Stimulated activated CD4-positive, alpha-beta T cell treated with anti-CD3 and anti-CD28 coated beads, Interleukin-2, amount 100 ng/mL, for 48 hours (primary cell): Measurements from ENCODE around the gene UBE2E3.
"Not testable (repeated sequence)": the region's sequence is repeated elsewhere in the genome, so short reads cannot be mapped to it uniquely, and the experiment has no call there.

Source experiments
- DNase-seq, 2 donors: peaks; one replicate each; pipeline ENCODE4 v3.0.0-alpha.2; 2020

Gene UBE2E3

DNA sequence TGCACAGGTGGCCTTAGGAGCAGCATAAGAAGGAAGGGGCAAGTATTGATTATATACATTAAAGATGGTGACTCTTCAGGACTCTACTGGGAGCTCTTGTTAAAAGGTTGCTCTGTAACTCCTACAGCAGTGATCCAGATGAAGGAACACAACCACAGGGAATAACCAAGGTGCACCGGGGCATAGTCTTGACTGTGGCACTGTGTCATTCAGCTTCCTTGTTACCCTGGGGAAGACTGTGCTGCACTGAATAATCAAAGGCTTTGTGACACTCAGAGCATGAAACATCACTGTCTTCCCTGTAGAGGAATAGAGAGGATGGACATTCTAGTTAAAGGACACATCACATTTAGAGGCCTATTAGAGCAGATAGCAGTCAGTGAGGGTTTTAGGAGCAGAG, 105.3 kb downstream of the UBE2E3 start:
- no peak for DNase-seq

DNA sequence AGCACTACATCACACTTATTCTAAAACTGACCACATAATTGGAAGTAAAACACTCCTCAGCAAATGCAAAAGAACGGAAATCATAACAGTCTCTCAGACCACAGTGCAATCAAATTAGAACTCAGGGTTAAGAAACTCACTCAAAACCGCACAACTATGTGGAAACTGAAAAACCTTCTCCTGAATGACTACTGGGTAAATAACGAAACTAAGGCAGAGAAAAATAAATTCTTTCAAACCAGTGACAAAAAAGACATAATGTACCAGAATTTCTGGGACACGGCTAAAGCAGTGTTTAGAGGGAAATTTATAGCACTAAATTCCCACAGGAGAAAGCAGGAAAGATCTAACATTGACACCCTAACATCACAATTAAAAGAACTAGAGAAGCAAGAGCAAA, 111.5 kb downstream of the UBE2E3 start:
- not testable (repeated sequence) for DNase-seq

DNA sequence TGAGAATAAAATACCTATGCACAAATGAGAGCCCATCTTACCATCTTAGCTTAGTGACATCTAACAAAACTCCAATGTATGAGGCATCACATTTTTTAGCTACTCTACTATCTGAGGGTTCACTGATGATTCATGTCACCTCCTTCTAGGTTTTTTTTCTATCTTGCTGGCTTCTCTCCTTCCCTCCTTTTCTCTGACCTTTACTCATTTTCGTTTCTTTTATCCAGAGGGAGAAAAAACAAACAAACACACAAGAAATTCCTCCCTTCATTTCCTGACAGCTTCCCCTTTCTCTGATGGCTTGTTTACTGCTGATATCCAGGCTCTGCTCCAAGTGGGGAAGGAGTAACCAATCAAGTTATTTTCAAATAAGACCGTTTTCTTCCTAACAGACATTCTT, 115.1 kb downstream of the UBE2E3 start:
- no peak for DNase-seq

DNA sequence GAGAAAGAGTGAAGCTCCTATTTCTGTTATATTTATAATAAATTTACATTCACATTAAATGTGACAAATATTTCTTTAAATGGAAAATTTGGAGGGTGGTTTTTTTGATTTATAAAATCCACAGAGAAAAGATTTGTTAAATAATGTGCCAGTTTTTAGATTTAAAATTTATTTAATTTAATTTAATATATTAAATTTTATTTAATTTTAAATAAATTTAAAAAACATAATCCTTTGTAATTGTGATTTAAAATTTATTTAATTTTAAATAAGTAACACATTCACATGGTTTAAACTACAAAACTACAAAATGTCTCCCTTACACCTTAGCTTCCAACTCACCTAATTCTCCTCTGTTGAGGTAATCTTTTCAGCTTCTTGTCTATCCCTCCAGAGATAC, 123.3 kb downstream of the UBE2E3 start:
- no peak for DNase-seq

DNA sequence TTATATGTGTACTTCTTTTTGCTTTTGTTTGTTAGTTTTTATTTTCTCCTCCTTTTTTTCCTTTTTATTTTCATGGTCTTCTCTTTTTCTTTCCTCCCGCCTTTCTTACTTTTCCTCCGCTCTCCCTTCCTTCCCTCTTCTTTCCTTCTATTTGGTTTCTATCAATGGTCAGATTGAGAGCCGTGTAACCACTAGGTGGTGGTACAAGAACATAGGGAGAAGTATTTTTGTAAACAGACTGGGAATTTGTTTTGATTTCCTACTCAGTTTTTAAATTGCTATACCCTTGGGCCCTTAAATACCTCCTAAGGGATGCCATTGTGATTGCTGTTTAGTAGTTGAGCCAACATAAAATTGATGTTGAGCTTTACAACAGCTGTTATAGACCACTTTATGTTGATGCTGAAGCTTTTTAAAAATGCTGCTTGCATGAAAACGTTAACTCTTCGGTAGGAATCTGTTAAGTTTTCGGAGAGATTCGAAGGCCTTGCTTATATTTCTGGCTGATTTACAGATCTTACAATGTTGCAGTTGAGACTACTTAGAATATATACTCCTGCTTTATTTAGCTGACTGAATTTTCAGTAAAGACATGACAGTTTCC, 124.2 kb downstream of the UBE2E3 start:
- no peak for DNase-seq

DNA sequence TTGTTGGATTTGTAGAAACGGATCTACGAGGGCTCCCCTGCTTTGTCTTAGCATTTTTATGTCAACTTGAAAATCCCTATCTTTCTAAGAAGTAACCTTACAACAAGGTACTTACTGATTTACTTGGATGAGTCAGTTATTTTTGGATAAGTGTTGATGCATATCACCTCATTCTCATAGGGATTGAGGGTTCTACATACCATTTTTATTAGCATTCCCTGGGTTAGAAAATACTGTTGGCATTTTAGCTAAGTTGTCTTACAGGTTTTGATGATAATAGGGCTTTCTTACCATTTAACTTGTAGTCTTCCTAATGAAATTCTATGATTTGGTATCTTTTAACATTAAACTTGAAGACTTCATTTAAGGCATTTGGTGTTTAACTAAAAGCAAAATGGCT, 125.2 kb downstream of the UBE2E3 start:
- no peak for DNase-seq

DNA sequence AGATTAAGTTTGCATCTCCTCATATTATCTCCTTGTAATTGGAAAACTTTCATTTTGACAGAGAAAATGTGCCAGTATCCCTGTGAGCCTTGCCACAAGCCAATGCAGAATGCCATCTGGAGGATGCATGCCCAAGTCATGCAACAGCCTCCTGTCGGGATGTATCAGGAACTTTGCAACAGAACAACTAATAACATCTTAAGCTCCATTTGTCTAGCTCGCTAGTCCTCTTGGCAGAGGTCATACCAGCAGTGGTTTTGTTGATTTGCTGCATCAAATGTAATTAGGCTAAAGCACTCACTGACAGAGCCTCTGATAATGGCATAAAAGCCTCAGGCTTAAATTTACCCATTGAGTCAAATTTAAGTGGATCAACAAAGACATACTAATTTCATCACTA, 125.8 kb downstream of the UBE2E3 start:
- DNase-seq, result no peak

DNA sequence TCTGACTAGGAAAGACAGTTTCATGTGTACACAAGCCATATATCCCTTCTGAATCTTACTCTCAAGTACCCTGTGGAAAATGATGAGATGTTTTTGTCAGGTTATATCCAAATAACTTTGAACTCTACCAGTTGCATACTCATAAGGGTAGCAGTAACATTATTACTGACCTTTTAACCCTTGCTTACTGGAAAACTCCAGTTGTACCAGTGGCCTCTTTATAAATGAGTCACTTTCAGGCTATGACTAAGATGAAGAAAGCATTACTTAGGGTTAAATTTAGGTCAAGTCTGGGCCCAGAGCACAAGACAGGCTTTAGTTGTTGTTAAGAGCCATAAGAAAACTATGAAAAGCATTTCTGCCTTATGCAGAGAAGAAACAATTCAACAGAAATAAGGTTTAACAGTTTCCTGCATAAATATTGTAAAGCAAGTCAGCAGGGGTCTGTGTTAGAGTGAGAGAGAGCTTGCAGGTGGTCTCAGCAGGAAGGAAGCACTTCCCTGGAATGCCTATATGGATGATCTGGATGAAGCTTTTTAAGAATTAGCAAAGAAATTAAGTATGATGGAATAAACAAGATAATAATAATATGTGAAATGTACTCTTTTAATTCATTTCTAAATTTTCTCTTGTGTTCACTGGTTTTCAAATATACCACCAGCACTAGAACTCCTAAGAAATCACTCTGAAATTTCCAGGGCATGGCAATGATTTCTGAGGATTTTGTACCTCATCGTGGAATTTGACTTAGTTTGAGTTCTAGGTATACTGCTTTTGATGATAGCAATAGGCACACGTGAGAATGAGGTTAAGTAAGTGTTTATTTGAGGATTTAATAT, 126.6 kb downstream of the UBE2E3 start:
- no peak for DNase-seq

DNA sequence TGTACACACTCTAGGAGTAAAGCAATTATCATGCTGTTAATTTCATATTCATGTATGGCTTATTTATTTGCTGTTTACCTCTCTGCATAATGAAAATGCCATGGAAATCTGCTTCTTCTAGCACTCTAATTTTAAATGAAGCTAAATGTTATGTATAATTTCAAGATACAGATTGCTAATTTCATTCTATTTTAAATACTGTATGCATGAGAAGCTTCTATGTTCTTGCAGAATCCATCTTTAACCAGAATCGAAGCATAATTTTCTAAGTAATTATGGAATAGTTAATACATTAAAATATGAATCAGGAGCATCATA, 127.2 kb downstream of the UBE2E3 start:
- DNase-seq, result no peak

DNA sequence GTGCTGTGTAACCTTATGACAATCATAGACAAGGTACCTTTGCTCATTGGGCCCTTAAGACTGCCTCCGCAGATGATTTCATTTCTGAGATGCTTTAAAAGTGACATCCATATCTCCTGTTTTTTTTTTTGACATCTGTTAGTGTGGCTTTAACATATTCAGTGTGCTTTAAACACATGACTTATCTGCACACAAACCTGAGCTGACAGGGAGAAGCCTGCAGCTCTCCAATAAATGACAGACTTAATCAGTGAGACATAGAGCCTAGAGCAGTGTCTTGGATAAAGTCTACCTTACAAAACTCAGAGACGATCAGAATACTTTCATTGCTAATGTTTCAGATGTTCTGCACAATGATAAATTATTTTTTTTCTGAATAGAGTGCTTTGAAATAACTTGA, 130.7 kb downstream of the UBE2E3 start:
- DNase-seq, result no peak

DNA sequence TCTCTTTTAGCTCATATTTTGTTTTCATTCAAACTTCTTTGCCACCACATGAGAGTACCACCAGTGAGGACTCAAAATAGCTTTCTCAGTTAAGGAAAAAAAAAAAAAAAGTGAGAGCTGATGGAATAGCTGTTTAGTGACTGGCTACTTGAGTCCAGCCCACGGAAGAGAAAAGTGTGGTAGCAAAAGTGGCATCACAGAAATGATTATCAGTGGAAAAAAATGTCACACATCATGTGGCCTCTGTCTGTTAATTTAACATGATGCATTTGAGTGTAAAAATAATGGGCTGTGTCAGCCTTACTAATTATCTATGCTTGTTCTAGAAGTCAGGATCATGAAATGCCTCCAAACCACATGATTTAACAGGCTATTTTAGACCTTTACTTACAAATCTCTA, 132.5 kb downstream of the UBE2E3 start:
- DNase-seq, result no peak
